H1 (cell line): ENCODE data around the gene TIAL1.

Experiments
- EP300 ChIP-seq, 2 experiments: IDR thresholded peaks; 1 replicate in 1 of 2; 2 replicates in 1 of 2; pipeline ENCODE4 v1.6.1; 2011 to 2012; ENCODE audit warnings: low read depth in 2 of 2, low read length in 2 of 2, mild to moderate bottlenecking in 2 of 2, borderline replicate concordance in 1 of 2, inconsistent platforms in 1 of 2, moderate library complexity in 1 of 2
- EZH2 ChIP-seq: fragments of 200-600 bp; sonication (generic); IDR thresholded peaks from 2 replicates; pipeline ENCODE4 v1.7.1; 2012; ENCODE audit warnings: low read depth, mild to moderate bottlenecking, moderate library complexity, low read length, inconsistent platforms; ENCODE audit not compliant: severe bottlenecking
- HDAC2 ChIP-seq, 2 experiments: fragments of 300-600 bp in 1 of 2; sonication (generic) in 1 of 2; IDR thresholded peaks; 2 replicates each; pipeline ENCODE4 v1.6.1; 2011 to 2012; ENCODE audit warnings: low read depth in 2 of 2, low read length in 2 of 2, mild to moderate bottlenecking in 2 of 2, moderate library complexity in 2 of 2, borderline replicate concordance in 1 of 2, inconsistent platforms in 1 of 2
- POLR2A ChIP-seq, 2 experiments: IDR thresholded peaks; 1 replicate in 1 of 2; 2 replicates in 1 of 2; pipeline ENCODE4 v1.6.1; 2011; ENCODE audit warnings: low read depth in 2 of 2, low read length in 2 of 2, mild to moderate bottlenecking in 2 of 2; ENCODE audit errors: control extremely low read depth in 1 of 2
- RAD21 ChIP-seq, 2 experiments: IDR thresholded peaks in 1 of 2; conservative IDR thresholded peaks in 1 of 2; 2 replicates each; pipeline ENCODE4 v1.6.1; 2011; ENCODE audit warnings: low read depth in 2 of 2, low read length in 2 of 2, improper control_type of control experiment in 1 of 2, inconsistent platforms in 1 of 2, mild to moderate bottlenecking in 1 of 2, moderate library complexity in 1 of 2
- RXRA ChIP-seq: IDR thresholded peaks from 2 replicates; pipeline ENCODE4 v1.6.1; 2011; ENCODE audit warnings: low read depth, mild to moderate bottlenecking, low read length, moderate library complexity; ENCODE audit not compliant: insufficient read depth
- SAP30 ChIP-seq: fragments of 300-600 bp; sonication (generic); IDR thresholded peaks from 2 replicates; pipeline ENCODE4 v1.7.1; 2012; ENCODE audit warnings: low read length, moderate library complexity, mild to moderate bottlenecking, inconsistent platforms; ENCODE audit not compliant: insufficient read depth, insufficient replicate concordance
- SIN3A ChIP-seq, 2 experiments: IDR thresholded peaks in 1 of 2; conservative IDR thresholded peaks in 1 of 2; 2 replicates each; pipeline ENCODE4 v1.6.1; 2011 to 2012; ENCODE audit warnings: low read length in 2 of 2, improper control_type of control experiment in 1 of 2, low read depth in 1 of 2, mild to moderate bottlenecking in 1 of 2
- TF ChIP-seq, protein P1 (sequence below), 3 experiments: IDR thresholded peaks; 1 replicate in 2 of 3; 2 replicates in 1 of 3; pipeline versions ENCODE4 v1.5.1 to v1.6.1; 2011; ENCODE audit warnings: low read length in 3 of 3, mild to moderate bottlenecking in 3 of 3, inconsistent platforms in 2 of 3, low read depth in 1 of 3, moderate library complexity in 1 of 3; ENCODE audit not compliant: insufficient read depth in 1 of 3; ENCODE audit errors: control extremely low read depth in 1 of 3

DNA sequence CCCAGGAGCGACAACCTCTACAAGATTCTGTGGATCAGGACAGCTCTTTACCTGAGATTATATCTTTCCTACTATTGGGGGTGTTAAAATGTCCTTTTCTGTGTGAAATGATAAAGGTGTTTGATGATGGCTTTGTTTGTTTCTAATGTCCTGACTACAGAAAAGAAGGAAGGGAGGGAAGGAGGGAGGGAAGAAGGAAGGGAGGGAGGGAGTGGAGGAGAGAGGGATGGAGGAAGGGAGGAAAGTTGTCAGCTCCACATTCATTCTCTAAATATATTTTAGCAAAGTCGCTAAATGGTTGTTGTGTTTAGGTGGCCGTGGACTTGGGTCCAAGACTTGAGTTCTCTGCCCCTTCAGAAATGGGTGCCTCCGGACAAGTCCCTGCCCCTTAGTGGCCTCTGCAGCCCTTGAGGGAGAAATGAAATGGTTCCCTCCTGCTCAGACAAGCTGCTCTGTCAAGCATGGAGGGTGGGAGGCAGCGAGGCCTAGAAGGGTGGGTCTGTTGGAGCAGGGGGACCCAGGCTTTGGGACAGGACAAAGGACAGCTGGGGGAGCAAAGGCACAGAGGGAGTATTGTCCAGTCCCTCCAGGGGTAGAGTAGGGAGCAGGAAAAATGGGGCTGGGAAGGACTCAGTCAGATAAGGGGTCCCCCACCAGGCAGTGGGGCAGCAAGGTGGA is 58.7 kb downstream of the TIAL1 start:
- TF ChIP-seq, protein P1, sequence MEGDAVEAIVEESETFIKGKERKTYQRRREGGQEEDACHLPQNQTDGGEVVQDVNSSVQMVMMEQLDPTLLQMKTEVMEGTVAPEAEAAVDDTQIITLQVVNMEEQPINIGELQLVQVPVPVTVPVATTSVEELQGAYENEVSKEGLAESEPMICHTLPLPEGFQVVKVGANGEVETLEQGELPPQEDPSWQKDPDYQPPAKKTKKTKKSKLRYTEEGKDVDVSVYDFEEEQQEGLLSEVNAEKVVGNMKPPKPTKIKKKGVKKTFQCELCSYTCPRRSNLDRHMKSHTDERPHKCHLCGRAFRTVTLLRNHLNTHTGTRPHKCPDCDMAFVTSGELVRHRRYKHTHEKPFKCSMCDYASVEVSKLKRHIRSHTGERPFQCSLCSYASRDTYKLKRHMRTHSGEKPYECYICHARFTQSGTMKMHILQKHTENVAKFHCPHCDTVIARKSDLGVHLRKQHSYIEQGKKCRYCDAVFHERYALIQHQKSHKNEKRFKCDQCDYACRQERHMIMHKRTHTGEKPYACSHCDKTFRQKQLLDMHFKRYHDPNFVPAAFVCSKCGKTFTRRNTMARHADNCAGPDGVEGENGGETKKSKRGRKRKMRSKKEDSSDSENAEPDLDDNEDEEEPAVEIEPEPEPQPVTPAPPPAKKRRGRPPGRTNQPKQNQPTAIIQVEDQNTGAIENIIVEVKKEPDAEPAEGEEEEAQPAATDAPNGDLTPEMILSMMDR (IDR thresholded peaks at IDR 0.05; ENCODE audit: control extremely low read depth in 1 of 3, insufficient read depth in 1 of 3, low read depth in 1 of 3, low read length in 3 of 3), result no peak
- no peak for TF ChIP-seq POLR2A (IDR thresholded peaks at IDR 0.05; ENCODE audit: control extremely low read depth in 1 of 2, low read depth in 2 of 2, low read length in 2 of 2)
- TF ChIP-seq SIN3A (conservative IDR thresholded peaks at IDR 0.05 in 1 of 2, IDR thresholded peaks at IDR 0.05 in 1 of 2; ENCODE audit: low read depth in 1 of 2, low read length in 2 of 2), result no peak
- no peak for TF ChIP-seq RAD21 (IDR thresholded peaks at IDR 0.05 in 1 of 2, conservative IDR thresholded peaks at IDR 0.05 in 1 of 2; ENCODE audit: low read depth in 2 of 2, low read length in 2 of 2)
- no peak for TF ChIP-seq EP300 (IDR thresholded peaks at IDR 0.05; ENCODE audit: borderline replicate concordance in 1 of 2, low read depth in 2 of 2, low read length in 2 of 2)
- TF ChIP-seq EZH2, result no peak
- TF ChIP-seq RXRA, result no peak
- no peak for TF ChIP-seq SAP30
- TF ChIP-seq HDAC2 (IDR thresholded peaks at IDR 0.05; ENCODE audit: borderline replicate concordance in 1 of 2, low read depth in 2 of 2, low read length in 2 of 2), result no peak
